A673 (cell line): ENCODE measurements around the gene LHPP. TPM values are rescaled to one million over a fixed set of nuclear protein-coding genes. Genes with fewer than 3 reads are reported as not detected.

ENCODE experiments used
- BruUV-seq: library from RNA; stranded (reverse); fragments of 400-500 nt; replicated peaks from 2 replicates; lab custom pipeline; 2021; lab: Mats Ljungman, UMichigan
- CTCF ChIA-PET: fragments of 300-600 bp; sonication (Branson Sonifier 250); formaldehyde crosslinking; loops from one replicate; lab custom pipeline; 2022; ENCODE audit warnings: antibody characterized with exemption; lab: Charles Lee
- POLR2A ChIA-PET: fragments of 300-600 bp; sonication (Branson Sonifier 250); formaldehyde crosslinking; loops from one replicate; lab custom pipeline; 2022; ENCODE audit warnings: antibody characterized with exemption; ENCODE audit not compliant: low non-redundant PET; lab: Charles Lee
- DNase-seq: peaks from one replicate; pipeline ENCODE4 v3.0.0-alpha.2; 2015; ENCODE audit warnings: low spot score
- H3K27ac ChIP-seq: fragments of 200-600 bp; sonication (generic); 2 replicates; pipeline ENCODE4 v1.5.1; 2016; ENCODE audit warnings: mixed run types, low read depth, mild to moderate bottlenecking, mixed read lengths, antibody characterized with exemption, low read length; ENCODE audit not compliant: poor library complexity, severe bottlenecking
- H3K27me3 ChIP-seq: fragments of 200-600 bp; sonication (generic); replicated peaks from 2 replicates; pipeline ENCODE4 v1.6.1; 2017; ENCODE audit warnings: mixed run types, low read depth, mild to moderate bottlenecking, mixed read lengths, antibody characterized with exemption, low read length; ENCODE audit not compliant: insufficient read depth, poor library complexity
- H3K36me3 ChIP-seq: fragments of 200-600 bp; sonication (generic); 2 replicates; pipeline ENCODE4 v1.6.1; 2016; ENCODE audit warnings: mixed run types, mild to moderate bottlenecking, mixed read lengths, antibody characterized with exemption, low read length; ENCODE audit not compliant: insufficient read depth, poor library complexity, severe bottlenecking
- H3K4me1 ChIP-seq: fragments of 200-600 bp; sonication (generic); 2 replicates; pipeline ENCODE4 v1.6.1; 2017; ENCODE audit warnings: mixed run types, mild to moderate bottlenecking, mixed read lengths, antibody characterized with exemption, low read length; ENCODE audit not compliant: insufficient read depth, poor library complexity, severe bottlenecking
- H3K4me3 ChIP-seq: fragments of 200-600 bp; sonication (generic); 2 replicates; pipeline ENCODE4 v1.5.1; 2016; ENCODE audit warnings: low read depth, mixed run types, mild to moderate bottlenecking, mixed read lengths, low read length; ENCODE audit not compliant: poor library complexity, severe bottlenecking
- H3K9me3 ChIP-seq: fragments of 200-600 bp; sonication (generic); 2 replicates; pipeline ENCODE4 v1.6.1; 2016; ENCODE audit warnings: mixed run types, low read depth, mild to moderate bottlenecking, mixed read lengths, antibody characterized with exemption, low read length; ENCODE audit not compliant: poor library complexity, severe bottlenecking
- EZH2 ChIP-seq: fragments of 200-600 bp; sonication (generic); IDR thresholded peaks from 2 replicates; pipeline ENCODE4 v1.6.1; 2017; ENCODE audit warnings: borderline replicate concordance, low read depth, mild to moderate bottlenecking, mixed read lengths, antibody characterized with exemption, low read length; ENCODE audit not compliant: poor library complexity, severe bottlenecking
- intact Hi-C: fragments of 100-400 bp; cut with micrococcal nuclease; formaldehyde crosslinking; loops from one replicate; pipeline ENCODE4 v1.10.0; 2022; ENCODE audit not compliant: unreplicated experiment
- total RNA-seq: library from RNA; stranded (reverse); gene quantifications from 2 replicates; pipeline ENCODE4 v1.2.3, GENCODE V29; 2021
- TF ChIP-seq, protein P1 (sequence below): fragments of 300-800, 200-600 bp; sonication (generic); conservative IDR thresholded peaks from 2 replicates; pipeline ENCODE4 v1.5.1; 2017; ENCODE audit warnings: low read depth, mild to moderate bottlenecking, antibody characterized with exemption, low read length, moderate library complexity, mixed read lengths

LHPP gene
- total RNA-seq, 1 experiment from 2014 or later = 2.3 TPM

DNA sequence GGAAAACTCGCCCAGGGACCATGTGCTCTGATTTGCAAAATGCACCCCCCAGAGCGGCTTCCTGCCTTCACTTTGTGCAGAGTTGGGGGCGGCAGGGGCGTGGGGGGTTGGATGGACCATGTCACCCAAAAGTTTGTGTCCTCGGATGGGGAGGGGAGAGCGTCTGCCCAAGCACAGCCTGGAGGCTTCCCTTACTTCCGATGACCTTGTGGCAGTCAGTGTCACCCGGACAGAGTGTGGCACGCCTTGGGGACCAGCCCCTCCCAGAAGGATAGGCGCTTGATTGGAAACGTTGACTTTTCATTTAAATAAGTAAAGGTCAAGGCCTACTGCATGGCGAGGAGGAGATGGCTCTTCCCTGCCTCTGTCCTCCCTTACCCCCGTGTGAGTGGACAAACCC, 71.6 kb downstream of the LHPP start:
- Histone ChIP-seq H3K27me3 (no peaks in the 10 kb centered on the region), H3K4me1 (no peaks in the 10 kb centered on the region), H3K9me3 (no peaks in the 10 kb centered on the region), H3K4me3 (no peak overlapping the region), H3K36me3 (no peaks in the 10 kb centered on the region), H3K27ac (no peak overlapping the region)
- TF ChIP-seq, protein P1, sequence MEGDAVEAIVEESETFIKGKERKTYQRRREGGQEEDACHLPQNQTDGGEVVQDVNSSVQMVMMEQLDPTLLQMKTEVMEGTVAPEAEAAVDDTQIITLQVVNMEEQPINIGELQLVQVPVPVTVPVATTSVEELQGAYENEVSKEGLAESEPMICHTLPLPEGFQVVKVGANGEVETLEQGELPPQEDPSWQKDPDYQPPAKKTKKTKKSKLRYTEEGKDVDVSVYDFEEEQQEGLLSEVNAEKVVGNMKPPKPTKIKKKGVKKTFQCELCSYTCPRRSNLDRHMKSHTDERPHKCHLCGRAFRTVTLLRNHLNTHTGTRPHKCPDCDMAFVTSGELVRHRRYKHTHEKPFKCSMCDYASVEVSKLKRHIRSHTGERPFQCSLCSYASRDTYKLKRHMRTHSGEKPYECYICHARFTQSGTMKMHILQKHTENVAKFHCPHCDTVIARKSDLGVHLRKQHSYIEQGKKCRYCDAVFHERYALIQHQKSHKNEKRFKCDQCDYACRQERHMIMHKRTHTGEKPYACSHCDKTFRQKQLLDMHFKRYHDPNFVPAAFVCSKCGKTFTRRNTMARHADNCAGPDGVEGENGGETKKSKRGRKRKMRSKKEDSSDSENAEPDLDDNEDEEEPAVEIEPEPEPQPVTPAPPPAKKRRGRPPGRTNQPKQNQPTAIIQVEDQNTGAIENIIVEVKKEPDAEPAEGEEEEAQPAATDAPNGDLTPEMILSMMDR = no peak
- no peak for TF ChIP-seq EZH2
- intact Hi-C loops = loop anchor here (5.0 kb wide), 1 partner anchor 294 kb away; no protein-coding TSS in a partner anchor
- ChIA-PET CTCF (no interaction called here), POLR2A (no interaction called here)
- BruUV-seq = no TSS peak
- no peak for DNase-seq

DNA sequence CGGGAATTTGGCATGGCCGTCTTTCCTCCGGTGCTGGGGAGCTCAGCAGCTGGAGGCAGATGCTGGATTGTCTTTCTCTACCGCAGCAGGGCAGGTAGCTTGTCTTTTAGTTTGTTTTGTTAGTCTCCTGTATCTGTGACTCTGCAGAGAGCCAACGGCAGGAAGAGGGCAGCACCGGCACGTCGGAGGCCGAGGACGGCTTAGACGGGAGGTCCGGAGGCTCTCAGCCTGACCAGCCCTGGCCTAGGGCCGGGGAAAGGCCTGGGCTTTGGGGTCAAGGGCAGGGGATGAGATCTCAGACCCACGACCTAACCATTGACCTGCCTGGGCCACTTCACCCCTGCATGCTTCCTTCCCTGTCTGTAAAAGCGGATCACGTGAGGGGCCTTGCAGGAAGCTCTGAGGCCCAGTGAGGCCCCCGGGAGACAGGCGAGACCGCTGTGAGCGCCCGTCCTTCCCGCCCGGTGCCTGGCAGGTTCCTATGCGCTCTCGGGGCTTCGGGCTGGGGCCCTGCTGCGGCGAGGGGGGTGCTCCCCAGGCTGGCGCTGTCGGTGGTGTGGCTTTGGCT, 72.7 kb downstream of the LHPP start:
- Histone ChIP-seq H3K27ac (no peak overlapping the region), H3K4me1 (no peaks in the 10 kb centered on the region), H3K4me3 (no peak overlapping the region), H3K36me3 (no peaks in the 10 kb centered on the region), H3K27me3 (no peaks in the 10 kb centered on the region), H3K9me3 (no peaks in the 10 kb centered on the region)
- DNase-seq = no peak
- intact Hi-C loops = loop anchor here (5.0 kb wide), 1 partner anchor 293 kb away; no protein-coding TSS in a partner anchor
- no peak for TF ChIP-seq EZH2
- TF ChIP-seq, protein P1 = no peak
- BruUV-seq = no TSS peak
- ChIA-PET POLR2A (interaction anchor here (0.6 kb wide), 1 partner anchor 291 kb away, joined by 4 read pairs; no protein-coding TSS in a partner anchor), CTCF (no interaction called here)

- POLR2A ChIA-PET = interaction anchor here (0.6 kb wide), 1 partner anchor 291 kb away, joined by 4 read pairs; no protein-coding TSS in a partner anchor
These were observed 73.4 kb downstream of the LHPP start for GRCh38 chr10:124534826-124535601.

More at GRCh38 chr10:124534826-124535601, 73.4 kb downstream of the LHPP start:
- no TSS peak for BruUV-seq
- Histone ChIP-seq H3K4me3 (no peak overlapping the region), H3K9me3 (no peaks in the 10 kb centered on the region), H3K27ac (no peak overlapping the region), H3K36me3 (no peaks in the 10 kb centered on the region), H3K27me3 (no peaks in the 10 kb centered on the region), H3K4me1 (no peaks in the 10 kb centered on the region)
- intact Hi-C loops = loop anchor here (5.0 kb wide), 1 partner anchor 292 kb away; no protein-coding TSS in a partner anchor
- DNase-seq = no peak
- TF ChIP-seq, protein P1 = no peak
- no peak for TF ChIP-seq EZH2
- CTCF ChIA-PET = interaction anchor here (0.6 kb wide), 2 partner anchors 266 to 513 kb away, joined by 4 to 5 read pairs; no protein-coding TSS in a partner anchor
